ENCODE data around the gene PLA2G4E.

The PLA2G4E gene

GRCh38 chr15:41932511-41933289 is 88.1 kb downstream of the PLA2G4E start:
- no peak for DNase-seq

- no peak for DNase-seq
Observed at GRCh38 chr15:41932101-41932500, 88.7 kb downstream of the PLA2G4E start.
